Measurements from ENCODE around the gene RGS19. TPM values are rescaled to one million over a fixed set of nuclear protein-coding genes. Genes with fewer than 3 reads are reported as not detected.
A peak's percentile ranks its signal among the peaks of the same experiment; 100 is the strongest.

RGS19 gene
- total and polyA plus RNA-seq, 2 of the 8 experiments (the other 6 are each of a cell fraction or from before 2014, with no cell fraction given), result 12.7 to 16.8 TPM

DNA sequence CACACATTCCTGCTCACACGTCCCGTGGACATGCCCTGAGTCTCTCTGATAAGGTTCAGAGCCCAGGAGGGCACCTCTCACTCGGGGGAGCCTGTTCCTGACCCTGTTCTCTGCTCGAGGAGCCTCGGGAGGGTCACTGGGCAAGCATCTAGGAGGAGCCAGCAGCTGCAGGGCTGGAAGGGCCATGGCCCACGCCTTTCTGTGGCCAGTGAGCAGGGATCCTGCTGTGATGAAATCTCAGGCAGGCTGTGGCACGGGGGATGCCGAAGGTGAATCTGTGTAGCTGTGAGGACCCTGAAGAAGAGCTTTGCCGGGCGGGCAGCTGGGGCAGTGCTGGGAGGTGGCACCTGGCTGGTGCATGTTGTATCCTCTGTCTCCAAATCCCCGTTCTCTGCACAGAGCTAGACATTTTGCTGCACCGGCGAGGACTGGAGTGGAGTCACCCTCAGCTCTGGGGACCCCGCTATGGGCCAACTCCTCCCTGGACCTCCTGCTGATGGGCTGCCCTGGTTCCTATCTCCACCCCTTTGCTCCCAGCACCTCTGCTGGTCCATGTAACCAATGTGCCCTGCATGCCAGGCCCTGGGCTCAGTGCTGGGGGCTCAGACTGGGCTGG is 35.1 kb upstream of the RGS19 start:
- no peak overlapping the region for H3K56ac ChIP-seq (replicated peaks; ENCODE audit: insufficient read length, low read depth, low read length)
- H3K18ac ChIP-seq (ENCODE audit: extremely low read depth, low read length), result no peak overlapping the region
- no peak overlapping the region for H2AK5ac ChIP-seq (ENCODE audit: low read depth, low read length)
- no peak overlapping the region for H3K23ac ChIP-seq (ENCODE audit: insufficient read length)
- 75% methylated on average over 10 of the region's 14 CpGs; no CpG with 5 or more reads in 1 of the 2 experiments for WGBS, 2 experiments (ENCODE audit: extremely low coverage in 1 of 2, insufficient coverage in 1 of 2, insufficient read length in 1 of 2, insufficient replicate concordance in 2 of 2, low coverage in 1 of 2, low lambda C conversion rate in 2 of 2, missing lambda C conversion rate in 1 of 2)
- no peak overlapping the region for H4K8ac ChIP-seq (ENCODE audit: extremely low read depth, insufficient read depth, low read length)
- no peaks in the 10 kb centered on the region for H3K27me3 ChIP-seq (replicated peaks in 1 of 4; ENCODE audit: control insufficient read depth in 3 of 4, extremely low read depth in 1 of 4, insufficient read depth in 3 of 4, low read length in 3 of 4)
- no peak overlapping the region for H2BK15ac ChIP-seq (ENCODE audit: low read length)
- no peaks in the 10 kb centered on the region for H3K36me3 ChIP-seq (ENCODE audit: control insufficient read depth in 2 of 4, insufficient read depth in 4 of 4, low read length in 3 of 4)
- ChIA-PET POLR2A (ENCODE audit: partially characterized antibody) (interaction anchor here (0.6 kb wide), 2 partner anchors 114 to 587 kb away, joined by 3 to 4 read pairs; no protein-coding TSS in a partner anchor), CTCF (ENCODE audit: partially characterized antibody) (interaction anchor here (1.0 to 10.1 kb wide), 5 partner anchors 11 to 54 kb away, joined by 4 to 144 read pairs (median 6); partner anchors contain the start of genes LKAAEAR1, OPRL1 and RGS19)
- H3K4ac ChIP-seq (replicated peaks; ENCODE audit: insufficient read length, low read depth, low read length), result no peak overlapping the region
- no peak overlapping the region for H3K4me2 ChIP-seq (ENCODE audit: insufficient read depth in 1 of 2, low read depth in 2 of 2, low read length in 2 of 2)
- H4K91ac ChIP-seq (replicated peaks; ENCODE audit: insufficient read length, low read length), result no peak overlapping the region
- no peak overlapping the region for H2BK20ac ChIP-seq (ENCODE audit: low read length)
- H4K5ac ChIP-seq (ENCODE audit: insufficient read length, low read depth, low read length), result no peak overlapping the region
- FAIRE-seq, result no peak
- no peak overlapping the region for H2AFZ ChIP-seq (ENCODE audit: low read length)
- H3K9me3 ChIP-seq (ENCODE audit: insufficient read depth in 2 of 2, low read depth in 1 of 2, low read length in 1 of 2), result no peaks in the 10 kb centered on the region
- no peak overlapping the region for H3K9ac ChIP-seq (replicated peaks in 1 of 4; ENCODE audit: extremely low read depth in 1 of 4, low read depth in 3 of 4, low read length in 3 of 4)
- peak in 1 of 2 experiments; percentile 40 for DNase-seq (ENCODE audit: low read depth in 1 of 2, low spot score in 2 of 2)
- H3K79me2 ChIP-seq (ENCODE audit: control insufficient read depth in 1 of 2, insufficient read depth in 2 of 2, low read length in 2 of 2), result no peaks in the 10 kb centered on the region
- peaks cover 0 to 2% of the 10 kb centered on the region in 2 experiments for H4K20me1 ChIP-seq (replicated peaks in 1 of 2; ENCODE audit: control insufficient read depth in 1 of 2, insufficient read depth in 2 of 2, low read length in 2 of 2)
- H3K23me2 ChIP-seq (ENCODE audit: low read depth, low read length), result no peaks in the 10 kb centered on the region
- no peak overlapping the region for H3K14ac ChIP-seq (ENCODE audit: insufficient read length)
- no peak overlapping the region for H2BK120ac ChIP-seq (replicated peaks; ENCODE audit: low read depth, low read length)
- no peaks in the 10 kb centered on the region for H3K4me1 ChIP-seq (replicated peaks in 1 of 4; ENCODE audit: control insufficient read depth in 3 of 4, insufficient read depth in 4 of 4, low read length in 3 of 4)
- TF ChIP-seq JUN (IDR thresholded peaks at IDR 0.05; ENCODE audit: low read depth, low read length), result no peak
- TF ChIP-seq MAFK (IDR thresholded peaks at IDR 0.05; ENCODE audit: low read depth, low read length), result no peak
- no peak for TF ChIP-seq KDM1A (IDR thresholded peaks at IDR 0.05; ENCODE audit: borderline replicate concordance, low read length)
- TF ChIP-seq SP4 (IDR thresholded peaks at IDR 0.05; ENCODE audit: low read length), result no peak
- no peak for TF ChIP-seq SIX5 (IDR thresholded peaks at IDR 0.05; ENCODE audit: low read depth, low read length)
- TF ChIP-seq YY1 (IDR thresholded peaks at IDR 0.05; ENCODE audit: low read depth, low read length), result no peak
- no peak for TF ChIP-seq CBX8 (IDR thresholded peaks at IDR 0.05; ENCODE audit: borderline replicate concordance, low read depth, low read length)
- no peak for TF ChIP-seq KDM5A (IDR thresholded peaks at IDR 0.05; ENCODE audit: low read length)
- no peak for TF ChIP-seq GTF2F1 (IDR thresholded peaks at IDR 0.05; ENCODE audit: borderline replicate concordance, low read depth, low read length)
- TF ChIP-seq JUND (IDR thresholded peaks at IDR 0.05; ENCODE audit: low read length), result no peak
- TF ChIP-seq POU5F1 (IDR thresholded peaks at IDR 0.05; ENCODE audit: low read depth, low read length), result no peak
- TF ChIP-seq SIRT6 (IDR thresholded peaks at IDR 0.05; ENCODE audit: low read length), result no peak
- TF ChIP-seq, protein P1, sequence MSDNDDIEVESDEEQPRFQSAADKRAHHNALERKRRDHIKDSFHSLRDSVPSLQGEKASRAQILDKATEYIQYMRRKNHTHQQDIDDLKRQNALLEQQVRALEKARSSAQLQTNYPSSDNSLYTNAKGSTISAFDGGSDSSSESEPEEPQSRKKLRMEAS (IDR thresholded peaks at IDR 0.05), result no peak
- H2BK5ac ChIP-seq (ENCODE audit: low read depth, low read length), result no peak overlapping the region
- no peak overlapping the region for H3K27ac ChIP-seq (ENCODE audit: low read depth, low read length)
- H3K79me1 ChIP-seq (ENCODE audit: low read depth, low read length), result no peaks in the 10 kb centered on the region
- H2BK12ac ChIP-seq (ENCODE audit: low read depth, low read length), result no peak overlapping the region
- H3K4me3 ChIP-seq (ENCODE audit: extremely low read depth in 1 of 4, insufficient read depth in 2 of 4, low read depth in 3 of 4, low read length in 4 of 4), result no peak overlapping the region
